CD14-positive monocyte (primary cell): Measurements from ENCODE around the gene CNNM3. TPM values are rescaled to one million over a fixed set of nuclear protein-coding genes. Genes with fewer than 3 reads are reported as not detected.

Experiments used
- DNase-seq, 3 donors: peaks; one replicate each; pipeline ENCODE4 v3.0.0-alpha.2; 2011 to 2022
- H2AFZ ChIP-seq: 2 replicates; pipeline ENCODE4 v1.6.0; 2012; ENCODE audit warnings: mild to moderate bottlenecking, low read depth, low read length, inconsistent platforms; ENCODE audit not compliant: insufficient read depth, poor library complexity, severe bottlenecking
- H3K27ac ChIP-seq, 2 donors: 1 replicate in 1 of 2; 2 replicates in 1 of 2; pipeline ENCODE4 v1.5.1; 2012 to 2013; ENCODE audit warnings: low read length in 2 of 2, control low read depth in 1 of 2, inconsistent platforms in 1 of 2, low read depth in 1 of 2, mild to moderate bottlenecking in 1 of 2
- H3K27me3 ChIP-seq, 2 donors: one replicate each; pipeline versions ENCODE4 v1.6.0 to v1.6.1; 2011 to 2013; ENCODE audit warnings: low read length in 2 of 2; ENCODE audit not compliant: control insufficient read depth in 2 of 2, insufficient read depth in 2 of 2
- H3K36me3 ChIP-seq, 2 donors: replicated peaks in 1 of 2; 1 replicate in 1 of 2; 2 replicates in 1 of 2; pipeline versions ENCODE4 v1.5.1 to v1.6.1; 2012 to 2013; ENCODE audit warnings: low read length in 2 of 2, control low read depth in 1 of 2, inconsistent platforms in 1 of 2, mild to moderate bottlenecking in 1 of 2; ENCODE audit not compliant: insufficient read depth in 2 of 2, control insufficient read depth in 1 of 2
- H3K4me1 ChIP-seq, 2 donors: 1 replicate in 1 of 2; 2 replicates in 1 of 2; pipeline versions ENCODE4 v1.5.1 to v1.6.1; 2012 to 2013; ENCODE audit warnings: low read length in 2 of 2, control low read depth in 1 of 2, inconsistent platforms in 1 of 2, mild to moderate bottlenecking in 1 of 2, moderate library complexity in 1 of 2; ENCODE audit not compliant: insufficient read depth in 2 of 2, control insufficient read depth in 1 of 2
- H3K4me2 ChIP-seq: replicated peaks from 2 replicates; pipeline ENCODE3; 2012; ENCODE audit warnings: low read length, moderate library complexity, mild to moderate bottlenecking; ENCODE audit not compliant: poor library complexity, severe bottlenecking; ENCODE audit errors: extremely low read depth
- H3K4me3 ChIP-seq, 3 experiments: fragments of 200-600 bp in 1 of 3; sonication (generic) in 1 of 3; replicated peaks in 1 of 3; 1 replicate in 2 of 3; 2 replicates in 1 of 3; pipeline ENCODE4 v1.5.1; 2011 to 2013; ENCODE audit warnings: low read length in 3 of 3, mild to moderate bottlenecking in 3 of 3, control low read depth in 2 of 3, low read depth in 2 of 3, inconsistent platforms in 1 of 3, moderate library complexity in 1 of 3
- H3K79me2 ChIP-seq: 2 replicates; pipeline ENCODE4 v1.6.0; 2012; ENCODE audit warnings: mild to moderate bottlenecking, control low read depth, inconsistent platforms, low read length, moderate library complexity; ENCODE audit not compliant: insufficient read depth
- H3K9ac ChIP-seq: 2 replicates; pipeline ENCODE4 v1.6.0; 2017; ENCODE audit warnings: low read length, mild to moderate bottlenecking; ENCODE audit not compliant: insufficient read depth, poor library complexity, severe bottlenecking
- H3K9me3 ChIP-seq, 2 donors: replicated peaks in 1 of 2; 1 replicate in 1 of 2; 2 replicates in 1 of 2; pipeline versions ENCODE4 v1.5.1 to v1.6.1; 2012 to 2013; ENCODE audit warnings: low read length in 2 of 2, control low read depth in 1 of 2; ENCODE audit not compliant: control insufficient read depth in 1 of 2, insufficient read depth in 1 of 2
- H4K20me1 ChIP-seq: 2 replicates; pipeline ENCODE4 v1.6.0; 2012; ENCODE audit warnings: mild to moderate bottlenecking, low read length, control low read depth, moderate library complexity; ENCODE audit not compliant: insufficient read depth
- H3K27ac Mint-ChIP-seq, 7 donors: one replicate each; pipeline ENCODE4 v1.8.0; 2020; ENCODE audit warnings: mild to moderate bottlenecking in 7 of 7, mixed read lengths in 7 of 7, moderate library complexity in 6 of 7, inconsistent platforms in 2 of 7
- H3K27me3 Mint-ChIP-seq, 3 donors: one replicate each; pipeline ENCODE4 v1.8.0; 2021 to 2022; ENCODE audit warnings: low read depth in 3 of 3, mild to moderate bottlenecking in 3 of 3, mixed read lengths in 3 of 3, moderate library complexity in 3 of 3, inconsistent platforms in 1 of 3
- H3K36me3 Mint-ChIP-seq, 2 donors: one replicate each; pipeline ENCODE4 v1.8.0; 2020; ENCODE audit warnings: mixed read lengths in 2 of 2, inconsistent platforms in 1 of 2, mild to moderate bottlenecking in 1 of 2
- H3K4me1 Mint-ChIP-seq: one replicate; pipeline ENCODE4 v1.8.0; 2020; ENCODE audit warnings: mild to moderate bottlenecking, mixed read lengths
- H3K4me3 Mint-ChIP-seq, 2 donors: one replicate each; pipeline ENCODE4 v1.8.0; 2020; ENCODE audit warnings: mild to moderate bottlenecking in 2 of 2, mixed read lengths in 2 of 2, moderate library complexity in 1 of 2
- H3K9me3 Mint-ChIP-seq, 7 donors: one replicate each; pipeline ENCODE4 v1.8.0; 2020 to 2022; ENCODE audit warnings: mixed read lengths in 7 of 7, mild to moderate bottlenecking in 6 of 7, moderate library complexity in 6 of 7, inconsistent platforms in 2 of 7
- WGBS: methylation state at CpG from one replicate; pipeline ENCODE4 v1.1.5; 2013; ENCODE audit warnings: missing lambda C conversion rate; ENCODE audit not compliant: insufficient coverage; 5-methylcytosine and 5-hydroxymethylcytosine counted together
- intact Hi-C, 2 donors: fragments of 100-400 bp; cut with micrococcal nuclease; formaldehyde crosslinking; loops; one replicate each; pipeline versions ENCODE4 v1.15.0 to v1.15.1; 2023
- polyA plus RNA-seq, 3 donors: library from polyadenylated mRNA; depleted of rRNA in 1 of 3; unstranded in 2 of 3; stranded (reverse) in 1 of 3; fragments of 300-500 nt in 2 of 3; fragments of >200 nt in 1 of 3; fragmentation: Illumina TruSeq in 2 of 3; gene quantifications; 1 replicate in 2 of 3; 2 replicates in 1 of 3; pipeline ENCODE4 v1.2.3, GENCODE V29; 2012 to 2021
- TF ChIP-seq, protein P1 (sequence below): fragments of 200-600 bp; IDR thresholded peaks from one replicate; pipeline ENCODE4 v1.8.0; 2022; ENCODE audit warnings: antibody characterized with exemption, mild to moderate bottlenecking

The CNNM3 gene
- polyA plus RNA-seq, 3 donors, result 1.2 to 12.0 (median 4.9) TPM

DNA sequence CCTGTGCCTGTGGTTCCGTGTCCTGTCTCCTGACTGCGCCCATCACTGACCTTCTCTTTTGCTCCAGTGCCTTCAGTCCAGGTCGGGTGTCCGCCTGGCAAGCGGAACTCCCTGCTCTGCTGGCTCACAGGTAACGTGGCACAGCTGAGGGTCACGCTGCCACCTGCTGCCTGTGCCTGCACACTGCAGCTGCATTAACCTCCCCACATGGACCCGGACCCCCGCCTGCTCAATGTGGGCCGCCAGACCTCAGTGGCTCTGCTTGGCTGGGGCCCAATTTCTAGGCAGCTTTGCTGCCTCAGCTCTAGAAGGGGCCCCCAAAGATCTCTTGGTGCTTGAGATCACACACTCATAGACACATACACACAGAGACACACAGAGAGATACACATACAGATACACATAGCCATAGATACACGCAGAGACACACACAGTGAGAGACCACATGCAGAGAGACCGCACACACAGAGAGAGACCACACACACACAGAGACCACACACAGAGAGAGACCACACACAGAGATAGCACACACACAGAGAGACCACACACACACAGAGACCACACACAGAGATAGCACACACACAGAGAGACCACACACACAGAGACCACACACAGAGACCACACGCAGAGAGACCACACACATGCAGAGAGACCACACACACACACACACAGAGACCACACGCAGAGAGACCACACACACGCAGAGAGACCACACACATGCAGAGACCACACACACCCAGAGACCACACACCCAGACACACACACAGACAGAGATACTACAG lies 14.9 kb upstream of the CNNM3 start:
- no peak overlapping the region for H2AFZ ChIP-seq
- no peak overlapping the region for H3K27ac ChIP-seq
- peaks cover 12 to 43% of the 10 kb centered on the region in 2 donors for H3K36me3 ChIP-seq
- no peaks in the 10 kb centered on the region for H3K9me3 ChIP-seq
- H3K27me3 ChIP-seq, result no peaks in the 10 kb centered on the region
- intact Hi-C loops, result no loop called here
- H3K9me3 Mint-ChIP-seq, result no peaks in the 10 kb centered on the region
- no peak overlapping the region for H3K9ac ChIP-seq
- H3K79me2 ChIP-seq, result no peaks in the 10 kb centered on the region
- H3K4me1 Mint-ChIP-seq, result no peaks in the 10 kb centered on the region
- no peak overlapping the region for H3K4me2 ChIP-seq
- no peak overlapping the region for H3K27ac Mint-ChIP-seq
- peaks cover 4 to 5% of the 10 kb centered on the region in 2 donors for H3K4me1 ChIP-seq
- H3K36me3 Mint-ChIP-seq, result peaks cover 24 to 37% of the 10 kb centered on the region in 2 donors
- no peaks in the 10 kb centered on the region for H4K20me1 ChIP-seq
- DNase-seq, result peak; percentile 33 to 50 (median 49)
- H3K27me3 Mint-ChIP-seq, result no peaks in the 10 kb centered on the region
- H3K4me3 ChIP-seq, result no peak overlapping the region
- WGBS, result 33% methylated on average over 14 of the region's 15 CpGs
- no peak overlapping the region for H3K4me3 Mint-ChIP-seq
- TF ChIP-seq, protein P1, sequence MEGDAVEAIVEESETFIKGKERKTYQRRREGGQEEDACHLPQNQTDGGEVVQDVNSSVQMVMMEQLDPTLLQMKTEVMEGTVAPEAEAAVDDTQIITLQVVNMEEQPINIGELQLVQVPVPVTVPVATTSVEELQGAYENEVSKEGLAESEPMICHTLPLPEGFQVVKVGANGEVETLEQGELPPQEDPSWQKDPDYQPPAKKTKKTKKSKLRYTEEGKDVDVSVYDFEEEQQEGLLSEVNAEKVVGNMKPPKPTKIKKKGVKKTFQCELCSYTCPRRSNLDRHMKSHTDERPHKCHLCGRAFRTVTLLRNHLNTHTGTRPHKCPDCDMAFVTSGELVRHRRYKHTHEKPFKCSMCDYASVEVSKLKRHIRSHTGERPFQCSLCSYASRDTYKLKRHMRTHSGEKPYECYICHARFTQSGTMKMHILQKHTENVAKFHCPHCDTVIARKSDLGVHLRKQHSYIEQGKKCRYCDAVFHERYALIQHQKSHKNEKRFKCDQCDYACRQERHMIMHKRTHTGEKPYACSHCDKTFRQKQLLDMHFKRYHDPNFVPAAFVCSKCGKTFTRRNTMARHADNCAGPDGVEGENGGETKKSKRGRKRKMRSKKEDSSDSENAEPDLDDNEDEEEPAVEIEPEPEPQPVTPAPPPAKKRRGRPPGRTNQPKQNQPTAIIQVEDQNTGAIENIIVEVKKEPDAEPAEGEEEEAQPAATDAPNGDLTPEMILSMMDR, result peak; percentile 73

DNA sequence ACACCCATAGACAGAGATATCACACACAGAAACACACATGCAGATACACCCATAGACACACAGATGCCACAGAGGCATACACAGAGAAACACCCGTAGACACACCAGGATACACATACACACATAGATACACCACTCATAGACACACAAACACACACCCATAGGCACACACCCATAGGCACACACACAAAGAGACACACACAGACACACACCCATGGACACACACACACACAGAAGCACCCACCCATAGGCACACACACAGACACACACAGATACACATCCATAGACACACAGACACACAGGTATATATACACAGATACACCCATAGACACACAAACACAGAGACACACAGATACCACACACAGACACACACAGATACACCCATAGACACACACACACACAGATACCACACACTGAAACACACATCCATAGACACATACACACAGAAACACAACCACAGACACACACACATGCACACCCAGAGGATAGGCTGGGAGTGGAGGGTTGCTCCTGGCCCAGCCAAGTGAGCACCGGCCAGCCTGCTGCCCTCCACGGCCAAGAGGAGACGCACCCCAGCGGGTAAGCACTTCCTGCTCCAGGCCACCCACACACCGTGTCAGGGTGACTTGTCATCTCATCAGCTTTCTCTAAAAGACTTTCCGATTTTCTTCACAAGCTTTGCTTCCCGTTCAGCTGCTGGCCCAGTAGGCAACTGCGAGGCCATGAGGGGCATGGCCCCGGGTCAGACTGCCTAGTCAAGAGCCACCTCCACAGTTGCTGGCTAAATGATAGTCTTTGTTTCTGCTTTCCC lies 14.1 kb upstream of the CNNM3 start:
- Histone ChIP-seq H3K27ac (no peak overlapping the region), H3K9ac (no peak overlapping the region), H4K20me1 (no peaks in the 10 kb centered on the region), H3K9me3 (no peaks in the 10 kb centered on the region), H3K4me1 (peaks cover 4 to 5% of the 10 kb centered on the region in 2 donors), H3K4me3 (no peak overlapping the region), H2AFZ (no peak overlapping the region), H3K4me2 (no peak overlapping the region), H3K27me3 (no peaks in the 10 kb centered on the region), H3K36me3 (peaks cover 14 to 42% of the 10 kb centered on the region in 2 donors), H3K79me2 (no peaks in the 10 kb centered on the region)
- Mint-ChIP-seq H3K4me3 (no peak overlapping the region), H3K9me3 (no peaks in the 10 kb centered on the region), H3K27me3 (no peaks in the 10 kb centered on the region), H3K27ac (no peak overlapping the region), H3K36me3 (peaks cover 22 to 40% of the 10 kb centered on the region in 2 donors), H3K4me1 (no peaks in the 10 kb centered on the region)
- TF ChIP-seq, protein P1, result no peak
- WGBS, result 86% methylated on average over 9 of the region's 10 CpGs
- intact Hi-C loops, result no loop called here
- DNase-seq, result no peak
